ENCODE results near the gene CLDND1. TPM values are rescaled to one million over a fixed set of nuclear protein-coding genes. Genes with fewer than 3 reads are reported as not detected.

Gene CLDND1
- total RNA-seq, 4 donors from 2014 or later, result 80.0 to 192 (median 109) TPM

- TF ChIP-seq POLR2A (IDR thresholded peaks at IDR 0.05), result no peak
- no peak for TF ChIP-seq CTCF (IDR thresholded peaks at IDR 0.05)
- no peak overlapping the region for H3K4me3 ChIP-seq
- intact Hi-C loops (cut with DNase I), result no loop called here
- WGBS, 2 donors, result 93 to 100% methylated on average over 2 of the region's 2 CpGs
- DNase-seq, result no peak
- H3K4me1 ChIP-seq, result peaks cover 0 to 18% (median 3%) of the 10 kb centered on the region in 3 donors
- H3K9me3 ChIP-seq, result no peaks in the 10 kb centered on the region
- no peaks in the 10 kb centered on the region for H3K27me3 ChIP-seq
- no peak overlapping the region for H3K27ac ChIP-seq
- H3K36me3 ChIP-seq, result peaks cover 0 to 18% (median 0%) of the 10 kb centered on the region in 3 donors
These were observed 14.1 kb downstream of the CLDND1 start for GRCh38 chr3:98508582-98508981.

GRCh38 chr3:98504539-98504938 is 18.2 kb downstream of the CLDND1 start:
- no peaks in the 10 kb centered on the region for H3K27me3 ChIP-seq
- DNase-seq, result no peak
- TF ChIP-seq CTCF (IDR thresholded peaks at IDR 0.05), result no peak
- no peak for TF ChIP-seq POLR2A (IDR thresholded peaks at IDR 0.05)
- intact Hi-C loops (cut with DNase I), result no loop called here
- no peak overlapping the region for H3K4me3 ChIP-seq
- peaks cover 0 to 24% (median 0%) of the 10 kb centered on the region in 3 donors for H3K4me1 ChIP-seq
- H3K36me3 ChIP-seq, result no peaks in the 10 kb centered on the region
- H3K27ac ChIP-seq, result no peak overlapping the region
- no peaks in the 10 kb centered on the region for H3K9me3 ChIP-seq
- 80 to 85% methylated on average over 4 of the region's 4 CpGs for WGBS, 2 donors

GRCh38 chr3:98501863-98502576 is 20.7 kb downstream of the CLDND1 start:
- DNase-seq, result no peak
- WGBS, 2 donors, result 46 to 53% methylated on average over 5 of the region's 5 CpGs
- Histone ChIP-seq H3K4me1 (peaks cover 0 to 24% (median 0%) of the 10 kb centered on the region in 3 donors), H3K27me3 (no peaks in the 10 kb centered on the region), H3K9me3 (no peaks in the 10 kb centered on the region), H3K27ac (peak overlapping the region in 2 of 4 donors; percentile 16 to 42), H3K36me3 (no peaks in the 10 kb centered on the region), H3K4me3 (no peak overlapping the region)
- intact Hi-C loops (cut with DNase I), result no loop called here
- no peak for TF ChIP-seq CTCF (IDR thresholded peaks at IDR 0.05)
- no peak for TF ChIP-seq POLR2A (IDR thresholded peaks at IDR 0.05)

- intact Hi-C loops (cut with DNase I), result no loop called here
These were observed 21.4 kb downstream of the CLDND1 start for GRCh38 chr3:98501270-98501669.

More at GRCh38 chr3:98501270-98501669, 21.4 kb downstream of the CLDND1 start:
- peak overlapping the region in 1 of 4 donors; percentile 42 for H3K27ac ChIP-seq
- 66 to 68% methylated on average over 4 of the region's 4 CpGs for WGBS, 2 donors
- no peaks in the 10 kb centered on the region for H3K9me3 ChIP-seq
- H3K27me3 ChIP-seq, result no peaks in the 10 kb centered on the region
- H3K4me3 ChIP-seq, result no peak overlapping the region
- DNase-seq, result no peak
- H3K36me3 ChIP-seq, result no peaks in the 10 kb centered on the region
- peaks cover 0 to 24% (median 0%) of the 10 kb centered on the region in 3 donors for H3K4me1 ChIP-seq
- TF ChIP-seq CTCF (IDR thresholded peaks at IDR 0.05) (no peak), POLR2A (IDR thresholded peaks at IDR 0.05) (no peak)

Measured in esophagus squamous epithelium (tissue), 5 donors.